H1 (cell line): ENCODE data around the gene KCNH5. TPM values are rescaled to one million over a fixed set of nuclear protein-coding genes. Genes with fewer than 3 reads are reported as not detected.

Source experiments
- BACH1 ChIP-seq: IDR thresholded peaks from 2 replicates; pipeline ENCODE4 v1.6.1; 2012; ENCODE audit warnings: low read length, improper control_type of control experiment
- HDAC2 ChIP-seq, 2 experiments: fragments of 300-600 bp in 1 of 2; sonication (generic) in 1 of 2; IDR thresholded peaks; 2 replicates each; pipeline ENCODE4 v1.6.1; 2011 to 2012; ENCODE audit warnings: low read depth in 2 of 2, low read length in 2 of 2, mild to moderate bottlenecking in 2 of 2, moderate library complexity in 2 of 2, borderline replicate concordance in 1 of 2, inconsistent platforms in 1 of 2
- polyA plus RNA-seq, 7 experiments: library from polyadenylated mRNA; depleted of rRNA in 3 of 7; stranded (reverse) in 5 of 7; unstranded in 2 of 7; fragments of >200 nt in 5 of 7; fragments of 200-250 nt in 2 of 7; gene quantifications; 1 replicate in 5 of 7; 2 replicates in 1 of 7; 4 replicates in 1 of 7; pipeline versions ENCODE4 v1.2.1 to v1.2.3, GENCODE V29; 2011 to 2013; ENCODE audit warnings: missing spikeins in 2 of 7, mixed read lengths in 2 of 7
- total RNA-seq: library from RNA; stranded (reverse); fragmentation: NEBNext Ultra II Directional; extraction: Animal tissue kit (Norgen Biotek cat#: 25700); gene quantifications from 2 replicates; pipeline ENCODE4 v1.2.1, GENCODE V29; 2021

The KCNH5 gene
- total and polyA plus RNA-seq, 2 of the 8 experiments (the other 6 are each of a cell fraction or from before 2014, with no cell fraction given), result 0.24 to 0.50 TPM

GRCh38 chr14:62952226-62952625 is 93.0 kb downstream of the KCNH5 start (continued):
- no peak for TF ChIP-seq HDAC2 (IDR thresholded peaks at IDR 0.05; ENCODE audit: borderline replicate concordance in 1 of 2, low read depth in 2 of 2, low read length in 2 of 2)
- no peak for TF ChIP-seq BACH1
